Measurements from ENCODE around the gene DNAJB9.

The DNAJB9 gene

DNA sequence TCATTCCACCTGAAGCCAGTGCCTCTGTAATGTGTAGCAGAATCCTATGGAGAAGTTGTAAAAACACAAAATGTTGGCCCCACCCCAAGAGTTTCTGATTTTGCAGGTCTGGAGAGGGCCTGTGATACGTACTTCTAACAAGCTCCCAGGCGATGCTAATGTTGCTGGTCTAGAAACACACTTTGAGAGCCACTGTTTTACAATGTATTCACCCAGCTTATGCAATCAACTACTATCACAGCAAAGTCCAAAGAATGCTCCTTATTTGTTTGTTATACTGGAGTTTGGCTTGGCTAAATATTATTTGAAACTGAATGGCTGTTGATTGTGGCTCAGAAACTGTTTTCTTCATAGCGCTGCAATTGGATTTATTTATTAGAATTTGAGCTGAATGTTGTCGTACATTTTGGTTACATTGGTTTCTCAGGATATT, 44.3 kb downstream of the DNAJB9 start:
- no peak for DNase-seq (ENCODE audit: extremely low spot score)
- ChIA-PET POLR2A (no interaction called here), CTCF (no interaction called here)
- TF ChIP-seq SUZ12 (IDR thresholded peaks at IDR 0.05): no peak

DNA sequence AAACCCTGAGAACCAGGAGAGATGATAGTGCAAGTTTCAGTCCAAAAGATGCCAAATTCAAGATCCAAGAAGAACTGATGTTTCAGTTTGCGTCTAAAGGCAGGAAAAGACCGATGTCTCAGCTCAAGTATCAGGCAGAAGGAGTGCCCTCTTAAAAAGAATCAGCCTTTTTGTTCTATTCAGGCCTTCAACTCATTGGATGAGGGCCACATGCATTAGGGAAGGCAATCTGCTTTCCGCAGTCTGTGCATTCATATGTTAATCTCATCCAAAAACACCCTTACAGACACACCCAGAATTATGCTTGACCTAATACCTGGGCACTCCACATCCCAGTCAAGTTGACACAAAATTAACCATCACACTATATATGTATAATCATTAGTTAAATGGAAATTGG, 45.2 kb downstream of the DNAJB9 start:
- ChIA-PET POLR2A (no interaction called here), CTCF (interaction anchor here (0.6 kb wide), 1 partner anchor 15 kb away, joined by 3 read pairs; no protein-coding TSS in a partner anchor)
- TF ChIP-seq HDGF (IDR thresholded peaks at IDR 0.05; ENCODE audit: borderline replicate concordance) (no peak), LEF1 (IDR thresholded peaks at IDR 0.05; ENCODE audit: borderline replicate concordance) (no peak), NFRKB (IDR thresholded peaks at IDR 0.05) (no peak), TARDBP (IDR thresholded peaks at IDR 0.05) (no peak), L3MBTL2 (conservative IDR thresholded peaks at IDR 0.05) (no peak), ZNF384 (IDR thresholded peaks at IDR 0.05) (no peak), FOXA1 (IDR thresholded peaks at IDR 0.05) (no peak), SP1 (IDR thresholded peaks at IDR 0.05) (no peak), ELF4 (IDR thresholded peaks at IDR 0.05) (no peak), FOXM1 (IDR thresholded peaks at IDR 0.05; ENCODE audit: borderline replicate concordance) (no peak), BHLHE40 (IDR thresholded peaks at IDR 0.05; ENCODE audit: borderline replicate concordance) (no peak), FOXK2 (IDR thresholded peaks at IDR 0.05) (no peak)
- TF ChIP-seq, protein P1, sequence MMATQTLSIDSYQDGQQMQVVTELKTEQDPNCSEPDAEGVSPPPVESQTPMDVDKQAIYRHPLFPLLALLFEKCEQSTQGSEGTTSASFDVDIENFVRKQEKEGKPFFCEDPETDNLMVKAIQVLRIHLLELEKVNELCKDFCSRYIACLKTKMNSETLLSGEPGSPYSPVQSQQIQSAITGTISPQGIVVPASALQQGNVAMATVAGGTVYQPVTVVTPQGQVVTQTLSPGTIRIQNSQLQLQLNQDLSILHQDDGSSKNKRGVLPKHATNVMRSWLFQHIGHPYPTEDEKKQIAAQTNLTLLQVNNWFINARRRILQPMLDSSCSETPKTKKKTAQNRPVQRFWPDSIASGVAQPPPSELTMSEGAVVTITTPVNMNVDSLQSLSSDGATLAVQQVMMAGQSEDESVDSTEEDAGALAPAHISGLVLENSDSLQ (IDR thresholded peaks at IDR 0.05): no peak
- no peak for DNase-seq (ENCODE audit: extremely low spot score)

DNA sequence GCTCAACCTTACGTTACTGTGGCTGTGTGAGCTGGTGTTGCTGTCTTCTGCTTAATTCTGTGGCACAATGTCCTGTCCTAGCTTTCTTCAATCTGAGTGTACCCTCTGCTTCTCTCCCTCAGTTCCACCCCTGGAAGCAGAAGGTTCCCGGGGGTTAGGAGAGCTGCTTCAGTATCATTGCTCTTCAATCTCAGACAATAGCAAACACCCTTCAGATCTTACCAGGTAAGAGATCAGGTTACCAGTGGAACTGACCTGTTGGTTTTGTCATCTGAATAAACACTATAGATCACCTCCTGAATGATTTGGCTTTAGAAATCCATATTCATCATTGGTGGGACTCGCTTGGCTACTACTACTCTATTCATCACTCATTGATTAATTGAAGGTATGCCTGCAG, 48.4 kb downstream of the DNAJB9 start:
- DNase-seq (ENCODE audit: extremely low spot score): no peak
- TF ChIP-seq ZNF384 (IDR thresholded peaks at IDR 0.05) (no peak), FOXK2 (IDR thresholded peaks at IDR 0.05) (no peak), TARDBP (IDR thresholded peaks at IDR 0.05) (no peak), FOXM1 (IDR thresholded peaks at IDR 0.05; ENCODE audit: borderline replicate concordance) (no peak), ARNT (IDR thresholded peaks at IDR 0.05) (no peak), BHLHE40 (IDR thresholded peaks at IDR 0.05; ENCODE audit: borderline replicate concordance) (no peak), NFRKB (IDR thresholded peaks at IDR 0.05) (no peak), CTBP1 (IDR thresholded peaks at IDR 0.05; ENCODE audit: borderline replicate concordance) (no peak), SP1 (IDR thresholded peaks at IDR 0.05) (no peak), FOXA1 (IDR thresholded peaks at IDR 0.05) (no peak), LEF1 (IDR thresholded peaks at IDR 0.05; ENCODE audit: borderline replicate concordance) (no peak), SUZ12 (IDR thresholded peaks at IDR 0.05) (no peak), ELF4 (IDR thresholded peaks at IDR 0.05) (no peak), L3MBTL2 (conservative IDR thresholded peaks at IDR 0.05) (no peak), HDGF (IDR thresholded peaks at IDR 0.05; ENCODE audit: borderline replicate concordance) (no peak)
- TF ChIP-seq, protein P1 (IDR thresholded peaks at IDR 0.05): no peak
- CTCF ChIA-PET: no interaction called here
- POLR2A ChIA-PET: no interaction called here

DNA sequence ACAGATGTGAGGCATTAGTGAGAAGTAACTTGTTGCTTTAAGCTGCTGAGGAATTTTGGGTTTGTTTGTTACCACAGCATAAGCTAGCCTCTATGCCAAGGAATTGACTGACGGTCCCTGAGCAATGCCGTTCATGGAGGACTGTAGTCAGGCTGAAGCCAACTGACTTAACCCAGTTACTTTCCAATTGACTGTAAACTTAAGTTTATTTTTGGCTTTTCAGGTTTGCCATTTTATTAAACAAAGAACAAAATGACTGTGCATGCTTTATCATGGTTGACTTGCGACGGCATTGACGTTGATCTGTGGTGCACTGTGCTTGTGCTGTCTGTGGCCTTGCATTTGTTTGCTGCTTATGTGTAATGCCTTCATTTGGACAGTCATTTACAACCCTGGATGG, 53.5 kb downstream of the DNAJB9 start:
- CTCF ChIA-PET: no interaction called here
- TF ChIP-seq SP1 (IDR thresholded peaks at IDR 0.05) (no peak), HDGF (IDR thresholded peaks at IDR 0.05; ENCODE audit: borderline replicate concordance) (no peak), ZNF384 (IDR thresholded peaks at IDR 0.05) (no peak), CTBP1 (IDR thresholded peaks at IDR 0.05; ENCODE audit: borderline replicate concordance) (no peak), SUZ12 (IDR thresholded peaks at IDR 0.05) (no peak), NFRKB (IDR thresholded peaks at IDR 0.05) (no peak), FOXA1 (IDR thresholded peaks at IDR 0.05) (no peak), ARNT (IDR thresholded peaks at IDR 0.05) (no peak), BHLHE40 (IDR thresholded peaks at IDR 0.05; ENCODE audit: borderline replicate concordance) (no peak)
- DNase-seq (ENCODE audit: extremely low spot score): no peak
- POLR2A ChIA-PET: no interaction called here
